ENCODE measurements around the gene SVIL.

GRCh38 chr10:29473406-29474100 is 161.2 kb downstream of the SVIL start:
- no peak for TF ChIP-seq CTCF (IDR thresholded peaks at IDR 0.05)
- no peak for TF ChIP-seq POLR2A (IDR thresholded peaks at IDR 0.05)

Measured in heart left ventricle (tissue), 13 donors.